WTC11 (cell line): ENCODE measurements around the gene GRWD1. TPM values are rescaled to one million over a fixed set of nuclear protein-coding genes. Genes with fewer than 3 reads are reported as not detected.

Experiments used
- ATAC-seq: fragments of 200-7000 bp; cut with Tn5 transposase; 2 replicates; pipeline ENCODE4 v1.10.0; 2021; ENCODE audit warnings: mild to moderate bottlenecking, moderate library complexity
- CTCF ChIA-PET: fragments of 300-600 bp; sonication (Branson Sonifier 250); formaldehyde crosslinking; loops from one replicate; lab custom pipeline; 2021; ENCODE audit warnings: antibody characterized with exemption; lab: Charles Lee
- POLR2A ChIA-PET: fragments of 350-600 bp; sonication (Branson Sonifier 250); formaldehyde crosslinking; loops from one replicate; lab custom pipeline; 2021; ENCODE audit warnings: antibody characterized with exemption; lab: Charles Lee
- DNase-seq: peaks from one replicate; pipeline ENCODE4 v3.0.0; 2021; ENCODE audit warnings: low spot score
- H3K27ac Mint-ChIP-seq: 2 replicates; pipeline ENCODE4 v1.8.0; 2021; ENCODE audit warnings: mixed read lengths
- H3K27me3 Mint-ChIP-seq: 2 replicates; pipeline ENCODE4 v1.8.0; 2021; ENCODE audit warnings: low read depth, mild to moderate bottlenecking, moderate library complexity, mixed read lengths
- H3K36me3 Mint-ChIP-seq: 2 replicates; pipeline ENCODE4 v1.8.0; 2021; ENCODE audit warnings: mixed read lengths
- H3K4me1 Mint-ChIP-seq: 2 replicates; pipeline ENCODE4 v1.8.0; 2022; ENCODE audit warnings: mixed read lengths
- H3K4me3 Mint-ChIP-seq: 2 replicates; pipeline ENCODE4 v1.8.0; 2021; ENCODE audit warnings: mild to moderate bottlenecking, moderate library complexity, mixed read lengths
- H3K9me3 Mint-ChIP-seq: 2 replicates; pipeline ENCODE4 v1.8.0; 2021; ENCODE audit warnings: mixed read lengths
- CREM ChIP-seq: sonication (generic); formaldehyde crosslinking; IDR thresholded peaks from 2 replicates; pipeline ENCODE4 v1.8.1; 2022; ENCODE audit warnings: mild to moderate bottlenecking, missing genetic modification reagents, moderate library complexity
- ETV6 ChIP-seq: sonication (generic); formaldehyde crosslinking; IDR thresholded peaks from 2 replicates; pipeline ENCODE4 v1.8.1; 2022; ENCODE audit warnings: mild to moderate bottlenecking, missing genetic modification reagents
- FOXK1 ChIP-seq: sonication (generic); formaldehyde crosslinking; IDR thresholded peaks from 2 replicates; pipeline ENCODE4 v1.8.0; 2022; ENCODE audit warnings: mild to moderate bottlenecking, moderate library complexity, missing genetic modification reagents
- GRHL2 ChIP-seq: fragments of 250-450 bp; sonication (Bioruptor Pico); IDR thresholded peaks from 2 replicates; pipeline ENCODE4 v1.8.0; 2022; ENCODE audit warnings: mild to moderate bottlenecking, moderate library complexity; ENCODE audit not compliant: insufficient replicate concordance, severe bottlenecking
- JAZF1 ChIP-seq: fragments of 250-450 bp; sonication (Bioruptor Pico); IDR thresholded peaks from 2 replicates; pipeline ENCODE4 v1.9.0; 2021; ENCODE audit warnings: moderate library complexity, mild to moderate bottlenecking, inconsistent platforms
- ZNF138 ChIP-seq: sonication (generic); formaldehyde crosslinking; conservative IDR thresholded peaks from 2 replicates; pipeline ENCODE4 v1.8.1; 2022; ENCODE audit warnings: mild to moderate bottlenecking, moderate library complexity, missing genetic modification reagents
- total RNA-seq: library from RNA; stranded (reverse); gene quantifications from 3 replicates; pipeline ENCODE4 v1.2.3, GENCODE V29; 2021
- TF ChIP-seq, protein P1 (sequence below): sonication (generic); formaldehyde crosslinking; IDR thresholded peaks from 2 replicates; pipeline ENCODE4 v1.8.1; 2022; ENCODE audit warnings: low read depth, missing genetic modification reagents, borderline replicate concordance
- TF ChIP-seq, protein P2 (sequence below): sonication (generic); formaldehyde crosslinking; IDR thresholded peaks from 2 replicates; pipeline ENCODE4 v1.8.1; 2022; ENCODE audit warnings: low read depth, mild to moderate bottlenecking, moderate library complexity, missing genetic modification reagents, borderline replicate concordance
- TF ChIP-seq, protein P3 (sequence below): sonication (generic); formaldehyde crosslinking; conservative IDR thresholded peaks from 2 replicates; pipeline ENCODE4 v1.8.1; 2022; ENCODE audit warnings: mild to moderate bottlenecking, missing genetic modification reagents
- TF ChIP-seq, protein P4 (sequence below): fragments of 250-450 bp; sonication (Bioruptor Pico); IDR thresholded peaks from 2 replicates; pipeline ENCODE4 v2.1.2; 2022; ENCODE audit warnings: mild to moderate bottlenecking, moderate library complexity
- TF ChIP-seq, protein P5 (sequence below): sonication (generic); formaldehyde crosslinking; IDR thresholded peaks from 2 replicates; pipeline ENCODE4 v1.8.1; 2023; ENCODE audit warnings: mild to moderate bottlenecking, missing genetic modification reagents, moderate library complexity
- TF ChIP-seq, protein P6 (sequence below): fragments of 250-450 bp; sonication (Bioruptor Pico); IDR thresholded peaks from 2 replicates; pipeline ENCODE4 v1.9.0; 2021; ENCODE audit warnings: mild to moderate bottlenecking, borderline replicate concordance
- TF ChIP-seq, protein P7 (sequence below): fragments of 250-450 bp; sonication (Bioruptor Pico); conservative IDR thresholded peaks from 2 replicates; pipeline ENCODE4 v1.9.0; 2021; ENCODE audit warnings: mild to moderate bottlenecking
- TF ChIP-seq, protein P8 (sequence below): sonication (generic); formaldehyde crosslinking; IDR thresholded peaks from 2 replicates; pipeline ENCODE4 v1.8.1; 2023; ENCODE audit warnings: mild to moderate bottlenecking, missing genetic modification reagents
- TF ChIP-seq, protein P9 (sequence below): sonication (generic); formaldehyde crosslinking; IDR thresholded peaks from 2 replicates; pipeline ENCODE4 v1.8.1; 2022; ENCODE audit warnings: missing genetic modification reagents, borderline replicate concordance

GRWD1 gene
- total RNA-seq, 1 experiment from 2014 or later, result 67.2 TPM

DNA sequence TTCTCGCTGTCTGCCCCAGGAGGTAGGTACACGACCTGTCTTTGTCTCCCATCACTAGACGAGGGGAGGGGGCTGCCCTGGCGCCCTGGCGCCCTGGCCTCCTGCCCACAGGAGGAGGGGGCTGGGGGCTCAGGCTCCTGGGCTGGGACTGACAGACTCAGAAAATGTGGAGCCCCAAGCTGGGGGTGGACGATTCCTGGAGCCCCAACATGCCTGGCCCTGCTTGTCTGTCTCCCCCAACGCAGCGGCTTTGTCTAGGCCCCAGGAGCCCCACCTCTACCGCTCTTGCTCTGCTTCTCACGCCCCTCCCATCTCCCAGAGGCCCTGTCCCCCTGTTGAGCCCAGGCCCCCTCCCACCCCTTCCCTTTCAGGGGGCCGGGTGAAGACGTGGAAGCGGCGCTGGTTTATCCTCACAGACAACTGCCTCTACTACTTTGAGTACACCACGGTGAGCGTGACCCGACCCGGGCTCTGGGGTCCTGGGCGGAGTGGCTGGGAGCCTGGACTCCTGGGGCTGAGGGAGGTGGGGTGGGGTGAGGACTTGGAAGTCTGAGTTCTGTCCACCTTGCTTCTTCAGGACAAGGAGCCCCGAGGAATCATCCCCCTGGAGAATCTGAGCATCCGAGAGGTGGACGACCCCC is 32.0 kb downstream of the GRWD1 start:
- Mint-ChIP-seq H3K9me3 (no peaks in the 10 kb centered on the region), H3K36me3 (peaks cover 31% of the 10 kb centered on the region), H3K4me1 (peaks cover 18% of the 10 kb centered on the region), H3K27me3 (no peaks in the 10 kb centered on the region), H3K4me3 (no peak overlapping the region), H3K27ac (no peak overlapping the region)
- DNase-seq (no peak), ATAC-seq (no peak)
- POLR2A ChIA-PET, result interaction anchor here (0.5 kb wide), 1 partner anchor 26 kb away, joined by 3 read pairs; no protein-coding TSS in a partner anchor
- CTCF ChIA-PET, result no interaction called here
- TF ChIP-seq, protein P1, sequence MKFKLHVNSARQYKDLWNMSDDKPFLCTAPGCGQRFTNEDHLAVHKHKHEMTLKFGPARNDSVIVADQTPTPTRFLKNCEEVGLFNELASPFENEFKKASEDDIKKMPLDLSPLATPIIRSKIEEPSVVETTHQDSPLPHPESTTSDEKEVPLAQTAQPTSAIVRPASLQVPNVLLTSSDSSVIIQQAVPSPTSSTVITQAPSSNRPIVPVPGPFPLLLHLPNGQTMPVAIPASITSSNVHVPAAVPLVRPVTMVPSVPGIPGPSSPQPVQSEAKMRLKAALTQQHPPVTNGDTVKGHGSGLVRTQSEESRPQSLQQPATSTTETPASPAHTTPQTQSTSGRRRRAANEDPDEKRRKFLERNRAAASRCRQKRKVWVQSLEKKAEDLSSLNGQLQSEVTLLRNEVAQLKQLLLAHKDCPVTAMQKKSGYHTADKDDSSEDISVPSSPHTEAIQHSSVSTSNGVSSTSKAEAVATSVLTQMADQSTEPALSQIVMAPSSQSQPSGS (CRISPR knock-in tag), result no peak
- TF ChIP-seq, protein P2, sequence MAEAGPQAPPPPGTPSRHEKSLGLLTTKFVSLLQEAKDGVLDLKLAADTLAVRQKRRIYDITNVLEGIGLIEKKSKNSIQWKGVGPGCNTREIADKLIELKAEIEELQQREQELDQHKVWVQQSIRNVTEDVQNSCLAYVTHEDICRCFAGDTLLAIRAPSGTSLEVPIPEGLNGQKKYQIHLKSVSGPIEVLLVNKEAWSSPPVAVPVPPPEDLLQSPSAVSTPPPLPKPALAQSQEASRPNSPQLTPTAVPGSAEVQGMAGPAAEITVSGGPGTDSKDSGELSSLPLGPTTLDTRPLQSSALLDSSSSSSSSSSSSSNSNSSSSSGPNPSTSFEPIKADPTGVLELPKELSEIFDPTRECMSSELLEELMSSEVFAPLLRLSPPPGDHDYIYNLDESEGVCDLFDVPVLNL, result no peak
- TF ChIP-seq, protein P3, sequence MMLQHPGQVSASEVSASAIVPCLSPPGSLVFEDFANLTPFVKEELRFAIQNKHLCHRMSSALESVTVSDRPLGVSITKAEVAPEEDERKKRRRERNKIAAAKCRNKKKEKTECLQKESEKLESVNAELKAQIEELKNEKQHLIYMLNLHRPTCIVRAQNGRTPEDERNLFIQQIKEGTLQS, result no peak
- TF ChIP-seq ZNF138 (CRISPR knock-in tag), result no peak

DNA sequence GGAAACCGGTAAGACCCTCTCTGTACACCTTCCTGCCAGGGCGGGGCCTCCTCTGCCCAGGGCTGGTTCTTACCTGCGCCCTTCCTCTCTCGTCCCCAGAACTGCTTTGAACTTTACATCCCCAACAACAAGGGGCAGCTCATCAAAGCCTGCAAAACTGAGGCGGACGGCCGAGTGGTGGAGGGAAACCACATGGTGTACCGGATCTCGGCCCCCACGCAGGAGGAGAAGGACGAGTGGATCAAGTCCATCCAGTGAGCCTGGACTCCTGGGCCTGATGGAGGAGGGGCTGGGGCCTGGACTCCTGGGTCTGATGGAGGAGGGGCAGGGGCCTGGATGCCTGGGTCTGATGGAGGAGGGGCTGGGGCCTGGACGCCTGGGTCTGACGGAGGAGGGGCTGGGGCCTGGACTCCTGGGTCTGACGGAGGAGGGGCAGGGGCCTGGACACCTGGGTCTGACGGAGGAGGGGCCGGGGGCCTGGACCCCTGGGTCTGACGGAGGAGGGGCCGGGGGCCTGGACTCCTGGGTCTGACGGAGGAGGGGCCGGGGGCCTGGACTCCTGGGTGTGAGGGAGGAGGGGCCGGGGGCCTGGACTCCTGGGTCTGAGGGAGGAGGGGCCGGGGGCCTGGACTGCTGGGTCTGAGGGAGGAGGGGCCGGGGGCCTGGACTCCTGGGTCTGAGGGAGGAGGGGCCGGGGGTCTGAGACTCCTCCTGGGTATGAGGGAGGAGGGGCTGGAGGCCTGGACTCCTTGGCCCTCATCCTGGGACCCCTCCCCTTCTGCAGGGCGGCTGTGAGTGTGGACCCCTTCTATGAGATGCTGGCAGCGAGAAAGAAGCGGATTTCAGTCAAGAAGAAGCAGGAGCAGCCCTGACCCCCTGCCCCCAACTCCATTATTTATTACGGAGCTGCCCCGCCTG is 32.8 kb downstream of the GRWD1 start:
- POLR2A ChIA-PET, result interaction anchor here (0.5 kb wide), 1 partner anchor 27 kb away, joined by 3 read pairs; no protein-coding TSS in a partner anchor
- H3K27ac Mint-ChIP-seq, result no peak overlapping the region
- no peaks in the 10 kb centered on the region for H3K9me3 Mint-ChIP-seq
- H3K36me3 Mint-ChIP-seq, result peaks cover 23% of the 10 kb centered on the region
- H3K27me3 Mint-ChIP-seq, result peaks cover under 1% of the 10 kb centered on the region; the same call in 1 of the 2 replicates
- CTCF ChIA-PET, result interaction anchor here (1.7 to 1.8 kb wide), 2 partner anchors 11 to 106 kb away, joined by 9 to 11 read pairs; no protein-coding TSS in a partner anchor
- peaks cover 20% of the 10 kb centered on the region for H3K4me1 Mint-ChIP-seq
- ATAC-seq (no peak), DNase-seq (no peak)
- no peak overlapping the region for H3K4me3 Mint-ChIP-seq
- TF ChIP-seq JAZF1 (CRISPR knock-in tag) (no peak), ETV6 (CRISPR knock-in tag) (no peak), GRHL2 (CRISPR knock-in tag) (no peak), CREM (CRISPR knock-in tag) (no peak), FOXK1 (CRISPR knock-in tag) (no peak)
- TF ChIP-seq, protein P4, sequence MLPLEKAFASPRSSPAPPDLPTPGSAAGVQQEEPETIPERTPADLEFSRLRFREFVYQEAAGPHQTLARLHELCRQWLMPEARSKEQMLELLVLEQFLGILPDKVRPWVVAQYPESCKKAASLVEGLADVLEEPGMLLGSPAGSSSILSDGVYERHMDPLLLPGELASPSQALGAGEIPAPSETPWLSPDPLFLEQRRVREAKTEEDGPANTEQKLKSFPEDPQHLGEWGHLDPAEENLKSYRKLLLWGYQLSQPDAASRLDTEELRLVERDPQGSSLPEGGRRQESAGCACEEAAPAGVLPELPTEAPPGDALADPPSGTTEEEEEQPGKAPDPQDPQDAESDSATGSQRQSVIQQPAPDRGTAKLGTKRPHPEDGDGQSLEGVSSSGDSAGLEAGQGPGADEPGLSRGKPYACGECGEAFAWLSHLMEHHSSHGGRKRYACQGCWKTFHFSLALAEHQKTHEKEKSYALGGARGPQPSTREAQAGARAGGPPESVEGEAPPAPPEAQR (CRISPR knock-in tag), result no peak
- TF ChIP-seq, protein P5, sequence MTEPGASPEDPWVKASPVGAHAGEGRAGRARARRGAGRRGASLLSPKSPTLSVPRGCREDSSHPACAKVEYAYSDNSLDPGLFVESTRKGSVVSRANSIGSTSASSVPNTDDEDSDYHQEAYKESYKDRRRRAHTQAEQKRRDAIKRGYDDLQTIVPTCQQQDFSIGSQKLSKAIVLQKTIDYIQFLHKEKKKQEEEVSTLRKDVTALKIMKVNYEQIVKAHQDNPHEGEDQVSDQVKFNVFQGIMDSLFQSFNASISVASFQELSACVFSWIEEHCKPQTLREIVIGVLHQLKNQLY (CRISPR knock-in tag), result no peak
- TF ChIP-seq, protein P6, sequence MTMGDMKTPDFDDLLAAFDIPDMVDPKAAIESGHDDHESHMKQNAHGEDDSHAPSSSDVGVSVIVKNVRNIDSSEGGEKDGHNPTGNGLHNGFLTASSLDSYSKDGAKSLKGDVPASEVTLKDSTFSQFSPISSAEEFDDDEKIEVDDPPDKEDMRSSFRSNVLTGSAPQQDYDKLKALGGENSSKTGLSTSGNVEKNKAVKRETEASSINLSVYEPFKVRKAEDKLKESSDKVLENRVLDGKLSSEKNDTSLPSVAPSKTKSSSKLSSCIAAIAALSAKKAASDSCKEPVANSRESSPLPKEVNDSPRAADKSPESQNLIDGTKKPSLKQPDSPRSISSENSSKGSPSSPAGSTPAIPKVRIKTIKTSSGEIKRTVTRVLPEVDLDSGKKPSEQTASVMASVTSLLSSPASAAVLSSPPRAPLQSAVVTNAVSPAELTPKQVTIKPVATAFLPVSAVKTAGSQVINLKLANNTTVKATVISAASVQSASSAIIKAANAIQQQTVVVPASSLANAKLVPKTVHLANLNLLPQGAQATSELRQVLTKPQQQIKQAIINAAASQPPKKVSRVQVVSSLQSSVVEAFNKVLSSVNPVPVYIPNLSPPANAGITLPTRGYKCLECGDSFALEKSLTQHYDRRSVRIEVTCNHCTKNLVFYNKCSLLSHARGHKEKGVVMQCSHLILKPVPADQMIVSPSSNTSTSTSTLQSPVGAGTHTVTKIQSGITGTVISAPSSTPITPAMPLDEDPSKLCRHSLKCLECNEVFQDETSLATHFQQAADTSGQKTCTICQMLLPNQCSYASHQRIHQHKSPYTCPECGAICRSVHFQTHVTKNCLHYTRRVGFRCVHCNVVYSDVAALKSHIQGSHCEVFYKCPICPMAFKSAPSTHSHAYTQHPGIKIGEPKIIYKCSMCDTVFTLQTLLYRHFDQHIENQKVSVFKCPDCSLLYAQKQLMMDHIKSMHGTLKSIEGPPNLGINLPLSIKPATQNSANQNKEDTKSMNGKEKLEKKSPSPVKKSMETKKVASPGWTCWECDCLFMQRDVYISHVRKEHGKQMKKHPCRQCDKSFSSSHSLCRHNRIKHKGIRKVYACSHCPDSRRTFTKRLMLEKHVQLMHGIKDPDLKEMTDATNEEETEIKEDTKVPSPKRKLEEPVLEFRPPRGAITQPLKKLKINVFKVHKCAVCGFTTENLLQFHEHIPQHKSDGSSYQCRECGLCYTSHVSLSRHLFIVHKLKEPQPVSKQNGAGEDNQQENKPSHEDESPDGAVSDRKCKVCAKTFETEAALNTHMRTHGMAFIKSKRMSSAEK (CRISPR knock-in tag), result no peak
- TF ChIP-seq, protein P7, sequence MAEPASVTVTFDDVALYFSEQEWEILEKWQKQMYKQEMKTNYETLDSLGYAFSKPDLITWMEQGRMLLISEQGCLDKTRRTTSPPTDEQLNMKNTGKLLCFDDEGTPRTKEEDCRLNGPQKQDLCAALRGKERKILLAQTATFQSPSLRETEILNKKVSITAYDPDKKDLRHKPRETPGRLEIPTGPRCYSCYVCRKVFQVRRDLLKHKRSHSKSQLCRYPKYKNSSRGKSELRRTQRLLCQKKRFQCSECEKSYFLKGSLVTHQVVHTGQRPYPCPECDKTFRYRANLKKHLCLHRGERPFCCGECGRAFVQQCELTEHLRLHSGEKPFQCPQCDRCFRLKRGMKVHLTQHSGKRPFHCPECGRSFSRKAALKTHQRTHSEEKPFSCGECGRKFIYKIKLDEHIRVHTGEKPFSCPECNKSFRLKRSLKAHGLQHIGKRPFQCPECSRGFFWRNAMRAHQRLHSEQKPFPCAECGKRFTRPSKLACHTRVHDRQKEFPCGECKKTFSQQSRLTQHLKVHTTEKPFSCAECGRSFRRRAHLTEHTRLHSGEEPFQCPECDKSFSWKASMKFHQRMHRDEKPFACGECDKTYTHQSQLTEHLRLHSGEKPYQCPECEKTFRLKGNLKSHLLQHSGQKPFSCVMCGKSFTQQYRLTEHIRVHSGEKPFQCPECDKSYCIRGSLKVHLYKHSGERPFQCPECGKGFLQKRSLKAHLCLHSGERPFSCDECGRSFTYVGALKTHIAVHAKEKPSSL (CRISPR knock-in tag), result no peak
- TF ChIP-seq, protein P8, sequence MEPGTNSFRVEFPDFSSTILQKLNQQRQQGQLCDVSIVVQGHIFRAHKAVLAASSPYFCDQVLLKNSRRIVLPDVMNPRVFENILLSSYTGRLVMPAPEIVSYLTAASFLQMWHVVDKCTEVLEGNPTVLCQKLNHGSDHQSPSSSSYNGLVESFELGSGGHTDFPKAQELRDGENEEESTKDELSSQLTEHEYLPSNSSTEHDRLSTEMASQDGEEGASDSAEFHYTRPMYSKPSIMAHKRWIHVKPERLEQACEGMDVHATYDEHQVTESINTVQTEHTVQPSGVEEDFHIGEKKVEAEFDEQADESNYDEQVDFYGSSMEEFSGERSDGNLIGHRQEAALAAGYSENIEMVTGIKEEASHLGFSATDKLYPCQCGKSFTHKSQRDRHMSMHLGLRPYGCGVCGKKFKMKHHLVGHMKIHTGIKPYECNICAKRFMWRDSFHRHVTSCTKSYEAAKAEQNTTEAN (CRISPR knock-in tag), result no peak
- TF ChIP-seq, protein P9, sequence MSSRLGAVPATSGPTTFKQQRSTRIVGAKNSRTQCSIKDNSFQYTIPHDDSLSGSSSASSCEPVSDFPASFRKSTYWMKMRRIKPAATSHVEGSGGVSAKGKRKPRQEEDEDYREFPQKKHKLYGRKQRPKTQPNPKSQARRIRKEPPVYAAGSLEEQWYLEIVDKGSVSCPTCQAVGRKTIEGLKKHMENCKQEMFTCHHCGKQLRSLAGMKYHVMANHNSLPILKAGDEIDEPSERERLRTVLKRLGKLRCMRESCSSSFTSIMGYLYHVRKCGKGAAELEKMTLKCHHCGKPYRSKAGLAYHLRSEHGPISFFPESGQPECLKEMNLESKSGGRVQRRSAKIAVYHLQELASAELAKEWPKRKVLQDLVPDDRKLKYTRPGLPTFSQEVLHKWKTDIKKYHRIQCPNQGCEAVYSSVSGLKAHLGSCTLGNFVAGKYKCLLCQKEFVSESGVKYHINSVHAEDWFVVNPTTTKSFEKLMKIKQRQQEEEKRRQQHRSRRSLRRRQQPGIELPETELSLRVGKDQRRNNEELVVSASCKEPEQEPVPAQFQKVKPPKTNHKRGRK (CRISPR knock-in tag), result no peak
